Stimulated activated CD8-positive, alpha-beta memory T cell treated with anti-CD3 and anti-CD28 coated beads, Interleukin-15, amount 100 ng/mL, for 1 hour (primary cell): ENCODE measurements around the gene NLRP12.
"Not testable (repeated sequence)": the region's sequence is repeated elsewhere in the genome, so short reads cannot be mapped to it uniquely, and the experiment has no call there.

Experiments used
- DNase-seq: peaks from one replicate; pipeline ENCODE4 v3.0.0-alpha.2; 2020; ENCODE audit warnings: low read depth

Gene NLRP12, protein sequence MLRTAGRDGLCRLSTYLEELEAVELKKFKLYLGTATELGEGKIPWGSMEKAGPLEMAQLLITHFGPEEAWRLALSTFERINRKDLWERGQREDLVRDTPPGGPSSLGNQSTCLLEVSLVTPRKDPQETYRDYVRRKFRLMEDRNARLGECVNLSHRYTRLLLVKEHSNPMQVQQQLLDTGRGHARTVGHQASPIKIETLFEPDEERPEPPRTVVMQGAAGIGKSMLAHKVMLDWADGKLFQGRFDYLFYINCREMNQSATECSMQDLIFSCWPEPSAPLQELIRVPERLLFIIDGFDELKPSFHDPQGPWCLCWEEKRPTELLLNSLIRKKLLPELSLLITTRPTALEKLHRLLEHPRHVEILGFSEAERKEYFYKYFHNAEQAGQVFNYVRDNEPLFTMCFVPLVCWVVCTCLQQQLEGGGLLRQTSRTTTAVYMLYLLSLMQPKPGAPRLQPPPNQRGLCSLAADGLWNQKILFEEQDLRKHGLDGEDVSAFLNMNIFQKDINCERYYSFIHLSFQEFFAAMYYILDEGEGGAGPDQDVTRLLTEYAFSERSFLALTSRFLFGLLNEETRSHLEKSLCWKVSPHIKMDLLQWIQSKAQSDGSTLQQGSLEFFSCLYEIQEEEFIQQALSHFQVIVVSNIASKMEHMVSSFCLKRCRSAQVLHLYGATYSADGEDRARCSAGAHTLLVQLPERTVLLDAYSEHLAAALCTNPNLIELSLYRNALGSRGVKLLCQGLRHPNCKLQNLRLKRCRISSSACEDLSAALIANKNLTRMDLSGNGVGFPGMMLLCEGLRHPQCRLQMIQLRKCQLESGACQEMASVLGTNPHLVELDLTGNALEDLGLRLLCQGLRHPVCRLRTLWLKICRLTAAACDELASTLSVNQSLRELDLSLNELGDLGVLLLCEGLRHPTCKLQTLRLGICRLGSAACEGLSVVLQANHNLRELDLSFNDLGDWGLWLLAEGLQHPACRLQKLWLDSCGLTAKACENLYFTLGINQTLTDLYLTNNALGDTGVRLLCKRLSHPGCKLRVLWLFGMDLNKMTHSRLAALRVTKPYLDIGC

DNA sequence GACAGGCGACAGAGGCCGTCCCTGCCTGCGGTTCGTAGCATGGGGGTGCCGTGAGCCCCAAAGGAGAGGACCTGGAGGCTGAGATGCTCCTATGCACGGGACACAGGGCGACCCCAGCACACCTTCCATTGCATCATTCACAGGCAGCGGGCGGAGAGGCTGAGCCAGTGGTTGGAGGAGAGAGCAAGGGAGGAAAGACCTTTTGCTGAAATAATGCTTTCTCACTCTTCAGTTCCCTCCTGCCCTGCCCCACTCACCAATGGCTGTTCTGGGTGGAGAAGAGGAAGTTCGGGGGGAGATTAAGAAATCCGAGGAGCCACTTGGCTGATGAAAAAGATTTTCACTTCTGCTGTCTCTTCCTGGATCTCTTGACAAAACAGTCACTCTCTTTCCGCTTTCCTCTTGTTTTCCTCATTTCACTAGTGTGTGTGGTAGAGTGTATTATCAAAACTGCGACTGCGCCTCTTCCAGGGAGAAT lies at the start of gene NLRP12:
TSS of gene NLRP12 (minus strand) at position 181 of the 478 bp plus-strand sequence. CDS start at position 41, 140 bp downstream.
- DNase-seq = no peak

DNA sequence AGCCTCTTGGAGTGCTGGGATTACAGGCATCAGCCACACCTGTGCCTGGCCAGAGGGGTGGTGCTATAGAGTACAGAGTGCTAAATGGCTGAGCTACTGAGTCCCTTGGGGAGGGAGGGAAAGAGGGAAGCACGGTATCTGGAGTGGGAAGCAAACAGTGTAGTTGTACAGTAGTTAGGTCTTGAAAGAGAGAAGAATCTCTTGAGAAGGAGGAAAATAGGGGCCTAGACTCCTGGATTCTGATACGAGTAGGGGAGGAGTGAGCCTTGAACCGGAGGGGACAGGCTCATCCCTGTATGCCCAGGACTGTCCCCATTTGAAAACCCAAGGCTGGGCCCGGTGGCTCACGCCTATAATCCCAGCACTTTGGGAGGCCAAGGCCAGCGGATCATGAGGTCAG lies 48.6 kb upstream of the NLRP12 start:
- no peak for DNase-seq

DNA sequence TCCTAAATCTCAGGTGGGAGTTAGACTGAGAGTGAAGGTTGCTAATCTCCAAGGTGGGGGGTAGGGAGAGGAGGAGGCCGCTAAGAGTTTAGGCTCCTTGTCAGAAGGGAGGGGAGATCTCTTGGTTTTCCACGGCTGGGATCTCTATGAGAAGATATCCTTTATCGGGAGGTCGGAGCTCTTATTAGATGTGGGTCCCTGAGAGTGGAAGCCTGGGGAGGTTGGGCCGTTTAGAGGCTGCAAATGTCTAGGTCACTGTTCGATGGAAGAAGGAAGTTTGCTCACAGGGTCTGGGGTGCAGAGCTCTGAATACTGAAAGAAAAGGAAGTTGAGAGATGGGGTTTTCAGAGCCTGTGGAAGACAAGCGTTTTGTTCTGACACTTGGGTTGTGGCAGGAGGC lies 47.3 kb upstream of the NLRP12 start:
- no peak for DNase-seq

DNA sequence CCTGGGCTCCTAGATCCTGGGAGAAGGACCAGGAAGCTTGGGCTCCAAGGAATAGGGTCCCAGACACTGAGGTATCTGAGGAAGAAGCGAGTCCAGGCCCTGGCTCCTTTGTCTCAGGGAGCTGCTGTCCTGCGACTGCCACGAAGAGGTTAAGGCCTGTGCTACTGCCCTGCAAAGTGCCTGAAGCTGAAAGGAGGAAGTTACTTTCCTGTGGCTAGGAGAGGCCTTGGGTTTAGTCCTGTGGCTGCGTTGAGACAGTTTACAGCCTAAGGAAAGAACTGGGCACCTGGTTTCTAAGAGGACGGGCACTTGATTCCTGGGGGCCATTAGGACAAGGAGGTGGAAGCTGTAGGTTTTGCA lies 46.4 kb upstream of the NLRP12 start:
- no peak for DNase-seq

DNA sequence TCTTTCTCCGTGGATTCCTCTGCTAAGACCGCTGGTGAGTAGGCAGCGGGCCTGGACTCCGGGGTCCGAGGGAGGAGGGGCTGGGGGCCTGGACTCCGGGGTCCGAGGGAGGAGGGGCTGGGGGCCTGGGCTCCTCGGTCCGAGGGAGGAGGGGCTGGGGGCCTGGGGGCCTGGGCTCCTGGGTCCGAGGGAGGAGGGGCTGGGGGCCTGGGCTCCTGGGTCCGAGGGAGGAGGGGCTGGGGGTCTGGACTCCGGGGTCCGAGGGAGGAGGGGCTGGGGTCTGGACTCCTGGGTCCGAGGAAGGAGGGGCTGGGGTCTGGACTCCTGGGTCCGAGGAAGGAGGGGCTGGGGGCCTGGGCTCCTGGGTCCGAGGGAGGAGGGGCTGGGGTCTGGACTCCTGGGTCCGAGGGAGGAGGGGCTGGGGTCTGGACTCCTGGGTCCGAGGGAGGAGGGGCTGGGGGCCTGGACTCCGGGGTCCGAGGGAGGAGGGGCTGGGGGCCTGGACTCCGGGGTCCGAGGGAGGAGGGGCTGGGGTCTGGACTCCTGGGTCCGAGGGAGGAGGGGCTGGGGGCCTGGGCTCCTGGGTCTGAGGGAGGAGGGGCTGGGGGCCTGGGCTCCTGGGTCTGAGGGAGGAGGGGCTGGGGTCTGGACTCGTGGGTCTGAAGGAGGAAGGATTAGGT lies 45.8 kb upstream of the NLRP12 start:
- not testable (repeated sequence) for DNase-seq

DNA sequence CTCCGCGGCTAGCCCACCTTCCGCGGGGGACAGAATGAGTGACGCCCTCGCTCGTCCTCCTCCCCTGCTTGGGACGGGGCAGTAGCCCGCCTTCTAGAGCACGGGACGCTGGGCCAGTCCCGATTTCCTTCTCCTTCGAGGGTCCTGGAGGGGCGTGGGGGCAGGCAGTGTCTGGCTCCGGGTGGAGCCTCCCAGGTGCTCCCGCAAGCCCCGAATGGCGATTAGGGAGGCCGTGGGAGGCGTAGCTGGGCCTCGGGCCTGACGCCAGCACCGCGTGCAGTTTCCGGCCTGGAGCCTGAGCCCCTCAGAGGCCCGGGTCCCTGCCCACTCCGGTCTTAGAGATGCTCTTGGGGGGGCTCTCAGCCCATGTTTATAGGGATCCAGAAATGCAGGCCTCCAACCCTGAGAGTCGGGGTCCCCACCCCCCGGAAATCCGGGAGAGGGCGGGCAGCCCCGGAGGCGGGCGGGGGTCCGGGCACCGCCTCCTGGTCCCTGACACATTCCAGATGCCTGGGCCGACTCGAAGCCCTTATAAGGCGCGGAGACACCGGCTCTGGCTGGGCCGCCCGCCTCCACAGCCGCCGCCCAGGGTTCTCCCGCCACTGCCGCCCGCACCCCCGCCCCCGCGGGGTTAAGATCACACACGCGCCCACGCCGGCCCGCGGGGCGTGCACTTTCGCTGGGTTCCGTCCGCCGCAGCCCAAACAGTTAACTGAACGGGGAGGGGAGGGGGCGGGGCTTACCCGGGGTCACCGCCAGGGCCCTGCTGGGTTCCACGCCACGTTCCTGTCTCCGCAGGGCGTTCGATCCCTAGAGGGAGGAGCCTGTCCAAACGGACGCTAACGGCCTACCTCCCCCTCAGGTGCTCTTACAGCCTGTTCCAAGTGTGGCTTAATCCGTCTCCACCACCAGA lies 45.0 kb upstream of the NLRP12 start:
- DNase-seq = peak; percentile 69

DNA sequence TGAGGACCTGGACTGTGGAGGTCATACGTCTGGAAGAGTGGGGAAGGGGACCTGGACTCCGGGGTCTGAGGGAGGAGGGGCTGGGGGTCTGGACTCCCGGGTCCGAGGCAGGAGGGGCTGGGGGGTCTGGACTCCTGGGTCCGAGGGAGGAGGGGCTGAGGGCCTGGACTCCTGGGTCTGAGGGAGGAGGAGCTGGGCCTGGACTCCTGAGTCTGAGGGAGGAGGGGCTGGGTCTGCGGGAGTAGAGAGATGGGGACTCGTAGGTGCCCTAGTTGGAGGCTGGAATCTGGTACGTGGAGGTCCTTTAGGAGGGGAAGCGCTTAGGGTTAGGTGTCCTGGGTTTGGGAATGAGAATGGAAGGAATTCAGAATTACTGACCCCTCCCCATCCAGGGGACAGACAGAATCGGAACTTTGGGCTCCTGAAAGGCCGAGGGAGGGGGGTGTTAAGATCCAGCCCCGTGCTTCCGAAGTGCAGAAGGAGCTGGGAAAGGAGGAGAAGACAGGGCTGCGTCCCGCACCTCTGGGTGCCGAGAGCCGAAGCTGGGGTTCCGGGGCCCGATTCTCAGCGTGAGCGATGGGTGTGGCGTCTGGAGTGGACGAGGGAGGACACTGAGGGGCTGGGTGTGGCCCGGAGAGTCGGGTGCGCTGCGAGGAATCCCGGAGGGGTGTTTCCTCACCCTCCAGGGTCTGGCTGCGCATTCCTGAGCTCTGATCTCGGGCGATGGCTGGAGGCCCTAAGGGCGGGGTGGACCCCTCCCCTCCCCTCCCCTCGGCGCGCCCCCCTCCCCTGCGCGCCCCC lies 44.2 kb upstream of the NLRP12 start:
- DNase-seq = no peak

DNA sequence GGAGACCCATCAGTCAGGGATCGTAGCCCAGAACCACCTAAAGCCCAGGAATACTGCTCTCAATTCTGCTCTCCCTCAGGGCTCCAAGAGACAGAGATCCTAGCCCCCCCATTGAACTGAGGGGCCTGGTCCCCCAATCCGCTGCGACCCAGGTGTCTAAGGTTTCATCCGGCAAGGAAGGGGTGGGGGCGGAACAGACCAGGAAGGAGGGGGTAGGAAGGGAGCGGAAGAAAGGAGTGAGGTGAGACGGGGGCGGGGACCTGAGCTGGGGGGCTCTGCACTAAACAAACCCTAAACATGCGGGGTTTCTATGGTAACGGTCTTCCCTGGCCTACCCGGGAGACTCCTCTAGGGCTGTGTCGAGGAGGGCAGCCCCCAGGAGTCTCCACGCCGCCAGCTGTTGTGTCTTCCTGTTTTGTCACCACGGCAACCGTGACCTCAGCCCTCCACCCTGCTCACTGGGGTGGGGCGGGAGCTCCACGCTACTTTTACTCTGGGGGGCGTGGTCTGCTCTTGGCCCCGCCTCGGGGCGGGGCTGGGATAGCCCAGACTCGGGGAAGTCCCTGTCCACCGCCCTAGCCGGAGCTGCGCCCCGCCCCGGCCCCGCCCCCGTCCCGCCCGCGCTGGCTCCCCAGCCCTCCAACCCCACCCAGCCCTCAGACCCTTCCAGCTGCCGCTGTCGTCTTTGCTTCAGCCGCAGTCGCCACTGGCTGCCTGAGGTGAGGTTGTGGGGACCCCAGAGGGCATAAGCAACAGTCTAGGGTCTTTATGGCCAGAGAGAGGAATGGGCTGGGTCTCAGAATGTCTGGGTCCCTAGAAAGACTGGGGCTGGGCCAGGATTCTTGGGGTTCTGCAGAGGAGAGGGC lies 43.3 kb upstream of the NLRP12 start, which contains the start of gene MYADM:
TSS of gene MYADM (plus strand) at position 659 of the 866 bp plus-strand sequence. CDS start 5,647 bp downstream, outside the sequence.
- peak; percentile 99 for DNase-seq

DNA sequence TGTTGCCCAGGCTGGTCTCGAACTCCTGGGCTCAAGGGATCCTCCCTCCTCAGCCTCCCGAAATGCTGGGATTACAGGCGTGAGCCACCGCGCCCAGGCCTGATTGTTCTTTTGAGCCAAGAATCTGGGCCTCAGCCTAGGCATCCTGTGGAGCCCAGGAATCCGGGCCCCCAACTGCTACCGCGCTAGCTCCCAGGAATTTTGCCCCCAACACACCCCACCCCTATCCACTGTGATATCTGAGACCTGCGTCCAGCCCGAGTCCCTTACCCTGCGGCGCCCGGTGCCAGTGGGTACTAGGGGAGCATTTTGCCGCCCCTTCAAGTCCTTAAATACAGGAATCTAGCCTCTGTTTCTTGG lies 42.7 kb upstream of the NLRP12 start:
- no peak for DNase-seq

DNA sequence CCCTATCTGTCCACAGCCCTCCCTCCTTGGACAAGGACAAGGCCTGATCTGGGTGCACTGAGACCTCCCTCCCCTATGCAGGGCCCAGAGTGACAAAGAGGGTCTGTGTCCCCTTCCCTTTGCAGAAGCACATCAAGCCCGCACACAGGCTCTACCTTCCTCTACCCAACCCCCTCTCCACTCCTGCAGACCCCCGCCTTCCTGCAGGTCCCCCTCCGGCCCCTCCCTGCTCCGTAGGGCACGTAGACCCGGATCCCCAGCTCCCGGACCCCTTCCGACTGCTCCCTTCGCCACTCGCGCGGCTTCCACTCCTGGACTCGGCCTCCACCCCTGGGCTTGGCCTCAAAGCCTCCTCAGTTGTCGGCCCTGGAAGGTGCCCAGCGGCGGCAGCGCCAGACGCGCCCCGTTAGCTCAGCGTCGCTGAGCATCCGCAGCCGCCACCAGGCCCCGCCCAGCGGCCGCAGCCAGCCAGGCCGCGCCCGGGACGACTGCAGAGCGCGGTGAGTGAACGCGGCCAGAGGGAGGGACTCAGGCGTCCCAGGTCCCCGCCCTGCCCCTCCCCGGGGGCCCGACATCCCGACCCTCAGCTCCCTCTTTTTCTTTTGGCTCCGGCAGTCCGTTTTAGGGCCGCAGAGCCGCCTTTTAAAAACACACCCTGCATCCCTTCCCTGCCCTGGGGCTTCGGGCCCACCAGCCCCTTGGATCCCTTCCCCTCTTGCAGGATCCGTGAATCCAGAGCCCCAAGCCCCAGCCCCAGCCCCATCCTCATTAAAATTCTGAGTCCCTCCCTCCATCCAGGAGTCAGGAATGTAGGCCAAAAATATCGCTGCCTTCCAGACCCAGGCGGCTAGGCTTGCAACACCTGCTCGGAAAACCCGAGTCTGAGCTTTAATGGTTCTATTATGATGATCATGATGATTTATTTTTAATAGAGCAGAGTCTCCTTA lies 42.1 kb upstream of the NLRP12 start:
- no peak for DNase-seq

DNA sequence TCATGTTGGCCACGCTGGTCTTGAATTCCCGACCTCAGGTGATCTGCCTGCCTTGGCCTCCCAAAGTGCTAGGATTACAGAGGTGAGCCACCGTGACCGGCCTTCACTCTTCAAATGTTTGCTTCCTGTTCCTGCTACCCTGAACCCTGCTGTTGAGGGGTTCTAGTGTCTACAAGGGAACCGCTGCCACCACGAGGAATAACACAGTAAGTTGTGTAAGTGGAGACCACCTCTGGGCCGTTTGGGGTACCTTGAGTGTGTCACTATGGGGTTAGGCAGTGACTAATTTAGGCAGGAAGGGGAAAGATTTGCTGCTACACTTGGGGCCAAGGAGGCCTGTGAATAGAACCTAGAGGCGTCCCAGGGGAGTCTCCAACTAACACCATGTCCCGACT lies 41.4 kb upstream of the NLRP12 start:
- DNase-seq = no peak

DNA sequence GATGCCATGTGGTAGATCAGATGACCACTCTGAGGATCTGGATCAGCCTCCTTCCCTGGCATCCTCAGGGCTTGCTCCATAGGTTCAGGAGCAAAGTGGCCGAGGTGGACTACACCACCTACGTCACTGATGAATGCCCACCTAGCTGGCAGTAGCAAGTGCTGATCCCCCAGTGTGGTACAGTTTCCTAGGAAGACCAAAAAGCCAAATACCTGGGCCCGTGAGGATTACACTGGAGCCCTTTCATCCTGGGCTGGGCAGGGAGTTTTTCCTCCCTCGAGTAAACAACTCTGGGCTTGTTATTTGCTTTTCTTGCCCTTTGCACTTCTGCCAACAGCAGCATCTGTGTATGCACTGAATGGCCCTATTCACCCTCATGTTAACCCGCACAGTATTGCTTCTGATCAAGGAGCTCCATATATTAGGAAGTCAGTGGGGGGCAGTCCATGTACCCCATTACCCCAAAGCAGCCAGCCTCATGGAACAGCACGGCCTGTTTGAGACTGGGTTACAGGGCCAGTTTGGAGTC lies 40.3 kb upstream of the NLRP12 start:
- no peak for DNase-seq

DNA sequence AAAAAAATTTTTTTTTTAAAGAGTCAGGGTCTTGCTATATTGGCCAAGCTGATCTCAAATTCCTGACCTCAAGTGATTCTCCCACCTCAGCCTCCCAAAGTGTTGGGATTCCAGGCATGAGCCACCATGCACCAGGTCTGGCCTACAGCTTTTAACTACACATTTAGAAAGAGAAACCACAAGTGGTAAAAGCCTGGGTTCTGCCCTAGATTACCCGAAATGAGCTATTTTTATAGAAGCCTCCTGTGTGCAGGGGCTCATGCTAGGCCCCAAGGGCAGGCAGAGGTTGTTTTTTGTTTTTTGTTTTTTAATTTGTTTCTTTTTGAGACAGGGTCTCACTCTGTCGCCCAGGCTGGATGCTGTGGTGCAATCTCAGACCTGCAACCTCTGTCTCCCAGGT lies 29.6 kb upstream of the NLRP12 start:
- DNase-seq = no peak

DNA sequence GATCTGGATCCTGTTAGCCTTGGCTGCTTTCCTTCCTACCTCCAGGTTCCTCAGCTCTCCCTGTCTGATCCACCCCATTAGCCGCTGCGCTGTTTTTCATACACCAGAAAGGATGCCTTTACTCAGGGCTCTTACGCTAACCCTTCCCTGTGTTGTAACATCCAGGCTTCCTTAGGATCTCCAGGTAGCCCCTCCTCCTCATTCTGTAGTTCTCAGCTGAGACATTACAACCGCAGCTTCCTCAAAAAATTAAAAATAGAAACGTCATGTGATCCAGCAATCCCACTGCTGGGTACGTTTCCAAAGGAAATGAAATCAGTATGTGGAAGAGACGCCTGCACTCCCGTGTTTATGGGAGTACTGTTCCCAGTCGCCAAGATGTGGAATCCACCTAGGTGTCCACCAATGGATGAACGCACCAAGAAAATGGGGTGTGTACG lies 25.1 kb upstream of the NLRP12 start:
- no peak for DNase-seq

DNA sequence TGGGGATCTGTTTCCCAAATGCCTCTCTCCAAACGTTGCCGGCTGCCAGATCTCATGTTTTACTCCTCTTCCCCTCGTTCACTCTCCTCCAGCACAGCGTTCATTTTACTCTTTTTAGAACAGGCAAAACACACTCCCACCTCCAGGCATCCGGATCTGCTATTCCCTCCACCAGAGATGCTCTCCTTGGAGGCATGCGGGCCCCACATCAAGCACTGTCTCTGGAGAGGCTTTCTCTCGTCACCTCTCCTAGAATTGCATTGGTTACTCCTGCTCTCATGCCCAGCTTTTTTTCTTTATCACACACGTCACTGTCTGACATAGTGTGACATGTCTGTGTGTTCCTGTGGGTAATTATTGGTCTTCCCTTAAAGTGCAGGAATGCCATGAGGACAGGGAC lies 23.4 kb upstream of the NLRP12 start:
- no peak for DNase-seq

DNA sequence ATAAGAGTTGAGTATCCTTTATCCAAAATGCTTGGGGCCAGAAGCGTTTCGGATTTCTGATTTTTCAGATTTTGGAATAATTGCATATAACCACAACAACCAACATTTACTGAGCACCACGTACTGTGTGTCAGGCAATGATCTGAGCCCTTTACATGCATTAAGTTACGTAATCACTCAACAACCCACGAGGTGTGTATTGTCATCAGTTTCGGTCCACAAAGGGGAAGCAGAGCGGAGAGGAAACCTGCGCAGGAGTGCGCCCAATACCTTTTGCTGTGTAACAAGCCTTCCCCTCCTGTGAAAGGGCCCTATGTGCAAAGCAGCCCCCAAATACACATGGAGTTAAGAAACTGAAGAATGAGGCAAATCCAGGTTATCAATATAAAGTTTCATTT lies 20.7 kb upstream of the NLRP12 start:
- no peak for DNase-seq

DNA sequence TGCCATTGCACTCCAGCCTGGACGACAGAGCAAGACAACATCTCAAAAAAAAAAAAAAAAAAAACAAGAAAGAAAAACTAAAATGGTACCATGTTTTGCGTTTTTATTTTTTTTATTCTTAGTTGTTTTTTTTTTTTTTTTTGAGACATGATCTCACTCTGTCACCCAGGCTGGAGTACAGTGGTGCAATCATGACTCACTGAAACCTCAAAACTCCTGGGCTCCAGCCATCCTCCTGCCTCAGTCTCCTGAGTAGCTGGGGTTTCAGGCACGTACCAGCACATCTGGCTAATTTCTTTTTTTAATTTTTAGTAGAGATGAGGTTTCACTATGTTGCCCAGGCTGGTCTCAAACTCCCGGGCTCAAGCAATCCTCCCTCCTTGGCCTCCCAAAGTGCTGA lies 16.8 kb upstream of the NLRP12 start:
- not testable (repeated sequence) for DNase-seq

DNA sequence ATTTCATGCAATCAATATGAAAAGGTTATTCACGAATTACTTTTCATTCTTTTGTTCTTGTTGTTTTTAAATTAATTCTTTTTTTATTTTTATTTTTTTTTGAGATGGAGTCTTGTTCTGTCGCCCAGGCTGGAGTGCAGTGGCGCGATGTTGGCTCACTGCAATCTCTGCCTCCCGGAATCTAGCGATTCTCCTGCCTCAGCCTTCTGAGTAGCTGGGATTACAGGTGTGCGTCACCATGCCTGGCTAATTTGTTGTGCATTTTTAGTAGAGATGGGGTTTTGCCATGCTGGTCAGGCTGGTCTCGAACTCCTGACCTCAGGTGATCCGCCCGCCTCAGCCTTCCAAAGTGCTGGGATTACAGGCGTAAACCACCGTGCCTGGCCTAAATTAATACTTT lies 16.1 kb upstream of the NLRP12 start:
- DNase-seq = not testable (repeated sequence)
